H54 (cell line): ENCODE data around the gene IL34.
A peak's percentile ranks its signal among the peaks of the same experiment; 100 is the strongest.

Experiments used
- DNase-seq: peaks from one replicate; pipeline ENCODE4 v3.0.0; 2011; ENCODE audit warnings: low spot score, mixed read lengths; ENCODE audit not compliant: insufficient read length
- FAIRE-seq: peaks from 3 replicates; lab custom pipeline; 2011; peaks lifted over from hg19 to GRCh38; lab: Jason Lieb, UNC
- POLR2A ChIP-seq: IDR thresholded peaks from 2 replicates; pipeline ENCODE4 v1.6.1; 2011; ENCODE audit warnings: low read depth, mild to moderate bottlenecking, low read length

The IL34 gene

GRCh38 chr16:70689970-70690891 is 43.9 kb downstream of the IL34 start:
- DNase-seq (no peak), FAIRE-seq (no peak)
- TF ChIP-seq POLR2A, result no peak

- DNase-seq (no peak), FAIRE-seq (no peak)
- TF ChIP-seq POLR2A, result peak; percentile 38; the same call in 1 of the 2 replicates
Observed at GRCh38 chr16:70691223-70692129, 45.1 kb downstream of the IL34 start.

GRCh38 chr16:70692130-70692872 is 45.9 kb downstream of the IL34 start:
- no peak for TF ChIP-seq POLR2A
- no peak for FAIRE-seq
- DNase-seq, result no peak

GRCh38 chr16:70692873-70693671 is 46.7 kb downstream of the IL34 start:
- no peak for DNase-seq
- FAIRE-seq, result no peak
- TF ChIP-seq POLR2A, result no peak

GRCh38 chr16:70694088-70694867 is 47.9 kb downstream of the IL34 start:
- FAIRE-seq, result peak; percentile 57
- no peak for TF ChIP-seq POLR2A
- peak; percentile 97 for DNase-seq

- no peak for FAIRE-seq
- TF ChIP-seq POLR2A, result no peak
- no peak for DNase-seq
Observed at GRCh38 chr16:70694868-70695218, 48.5 kb downstream of the IL34 start.

- DNase-seq (no peak), FAIRE-seq (no peak)
- no peak; the same call in 1 of the 2 replicates for TF ChIP-seq POLR2A
Observed at GRCh38 chr16:70695331-70696070, 49.1 kb downstream of the IL34 start.

GRCh38 chr16:70696355-70696754 is 50.0 kb downstream of the IL34 start:
- no peak for TF ChIP-seq POLR2A
- FAIRE-seq (no peak), DNase-seq (no peak)

- DNase-seq (no peak), FAIRE-seq (no peak)
- no peak for TF ChIP-seq POLR2A
Observed at GRCh38 chr16:70696952-70697593, 50.7 kb downstream of the IL34 start.

- FAIRE-seq, result no peak
- no peak for TF ChIP-seq POLR2A
- DNase-seq, result no peak
Observed at GRCh38 chr16:70697594-70698170, 51.3 kb downstream of the IL34 start.

GRCh38 chr16:70698901-70699300 is 52.5 kb downstream of the IL34 start:
- FAIRE-seq (no peak), DNase-seq (no peak)
- TF ChIP-seq POLR2A, result no peak
